A549 (cell line): Measurements from ENCODE around the gene RPL7A. TPM values are rescaled to one million over a fixed set of nuclear protein-coding genes. Genes with fewer than 3 reads are reported as not detected.

Experiments
- ATAC-seq, 2 experiments: fragments of 200-7000 bp in 1 of 2; fragments of >200 bp in 1 of 2; cut with Nextera tagmentation in 1 of 2; cut with Tn5 transposase in 1 of 2; 3 replicates each; pipeline versions ENCODE4 v1.8.0 to v1.9.1; 2018 to 2020; ENCODE audit warnings: mild to moderate bottlenecking in 1 of 2, moderate library complexity in 1 of 2
- CTCF ChIA-PET: fragments of 300-600 bp; sonication (Branson Sonifier 250); formaldehyde crosslinking; extraction: SDS; loops from one replicate; lab custom pipeline; 2021; ENCODE audit warnings: antibody characterized with exemption, inconsistent platforms; lab: Yijun Ruan, JAX
- POLR2A ChIA-PET: fragments of 350-600 bp; formaldehyde crosslinking; extraction: SDS; loops from one replicate; lab custom pipeline; 2021; ENCODE audit warnings: antibody characterized with exemption, inconsistent platforms; lab: Yijun Ruan, JAX
- DNase-seq, 2 experiments: peaks; one replicate each; pipeline versions ENCODE4 v3.0.0 to v3.0.0-alpha.2; 2011 to 2016; ENCODE audit warnings: low read depth in 1 of 2, low spot score in 1 of 2
- FAIRE-seq: peaks from 2 replicates; lab custom pipeline; 2011; peaks lifted over from hg19 to GRCh38; lab: Jason Lieb, UNC
- H3K27ac ChIP-seq, 2 experiments: fragments of >200 bp; sonication (Bioruptor Twin); formaldehyde crosslinking; 3 replicates each; pipeline ENCODE4 v1.5.1; 2016 to 2017
- H3K4me1 ChIP-seq: fragments of >200 bp; sonication (Bioruptor Twin); formaldehyde crosslinking; 3 replicates; pipeline ENCODE4 v1.6.1; 2016
- H3K4me2 ChIP-seq: fragments of >200 bp; sonication (Bioruptor Twin); formaldehyde crosslinking; 3 replicates; pipeline ENCODE4 v1.6.1; 2016
- H3K4me3 ChIP-seq: fragments of >200 bp; sonication (Bioruptor Twin); formaldehyde crosslinking; 3 replicates; pipeline ENCODE4 v1.5.1; 2016
- H3K9me3 ChIP-seq: fragments of >200 bp; sonication (Bioruptor Twin); formaldehyde crosslinking; 3 replicates; pipeline ENCODE4 v1.6.1; 2016
- CEBPB ChIP-seq, 2 experiments: fragments of >200 bp in 1 of 2; sonication (Bioruptor Twin) in 1 of 2; formaldehyde crosslinking in 1 of 2; IDR thresholded peaks; 2 replicates each; pipeline ENCODE4 v1.6.1; 2012 to 2016
- CHD4 ChIP-seq: fragments of 200-600 bp; sonication (generic); IDR thresholded peaks from 2 replicates; pipeline ENCODE4 v1.6.1; 2016; ENCODE audit warnings: antibody characterized with exemption, mild to moderate bottlenecking, borderline replicate concordance
- CTCF ChIP-seq: fragments of >200 bp; sonication (Bioruptor Twin); formaldehyde crosslinking; IDR thresholded peaks from 3 replicates; pipeline ENCODE4 v1.5.1; 2016
- EHMT2 ChIP-seq: fragments of 200-600 bp; sonication (generic); IDR thresholded peaks from 2 replicates; pipeline ENCODE4 v1.6.1; 2016; ENCODE audit warnings: antibody characterized with exemption, low read depth, mild to moderate bottlenecking, moderate library complexity
- EP300 ChIP-seq, 2 experiments: fragments of >200 bp; sonication (Bioruptor Twin); formaldehyde crosslinking; IDR thresholded peaks; 2 replicates in 1 of 2; 3 replicates in 1 of 2; pipeline ENCODE4 v1.6.1; 2016 to 2017
- FOSL2 ChIP-seq, 2 experiments: fragments of 450-650 bp in 1 of 2; fragments of >200 bp in 1 of 2; sonication (Bioruptor Twin) in 1 of 2; formaldehyde crosslinking; IDR thresholded peaks; 2 replicates each; pipeline versions ENCODE4 v1.5.0 to v1.6.1; 2016 to 2020; ENCODE audit warnings: mild to moderate bottlenecking in 1 of 2, moderate library complexity in 1 of 2
- GATA3 ChIP-seq: IDR thresholded peaks from 2 replicates; pipeline ENCODE4 v1.6.1; 2012; ENCODE audit warnings: borderline replicate concordance
- HDAC2 ChIP-seq: fragments of 200-600 bp; sonication (generic); IDR thresholded peaks from 2 replicates; pipeline ENCODE4 v1.6.1; 2016
- HOXA7 ChIP-seq: fragments of 250-450 bp; sonication (Bioruptor Pico); IDR thresholded peaks from 2 replicates; pipeline ENCODE4 v1.5.0; 2020; ENCODE audit warnings: mild to moderate bottlenecking, moderate library complexity
- MAZ ChIP-seq: fragments of 150-350 bp; IDR thresholded peaks from 2 replicates; pipeline ENCODE4 v1.6.1; 2014; ENCODE audit warnings: antibody characterized with exemption, low read depth, low read length, borderline replicate concordance
- NFE2L2 ChIP-seq: fragments of 150-350 bp; conservative IDR thresholded peaks from 2 replicates; pipeline ENCODE4 v1.6.1; 2014; ENCODE audit warnings: low read length
- NPAS2 ChIP-seq: fragments of 250-450 bp; sonication (Bioruptor Pico); IDR thresholded peaks from 2 replicates; pipeline ENCODE4 v1.8.0; 2022; ENCODE audit warnings: mild to moderate bottlenecking, moderate library complexity, borderline replicate concordance
- NR3C1 ChIP-seq: fragments of >200 bp; sonication (Bioruptor Twin); formaldehyde crosslinking; IDR thresholded peaks from 3 replicates; pipeline ENCODE4 v1.6.1; 2017
- RAD21 ChIP-seq, 2 experiments: fragments of >200 bp in 1 of 2; sonication (Bioruptor Twin) in 1 of 2; formaldehyde crosslinking in 1 of 2; IDR thresholded peaks in 1 of 2; conservative IDR thresholded peaks in 1 of 2; 2 replicates in 1 of 2; 3 replicates in 1 of 2; pipeline ENCODE4 v1.6.1; 2012 to 2018; ENCODE audit warnings: inconsistent platforms in 1 of 2
- RFX5 ChIP-seq: fragments of 450-650 bp; IDR thresholded peaks from 2 replicates; pipeline ENCODE4 v1.7.1; 2014; ENCODE audit warnings: antibody characterized with exemption, mild to moderate bottlenecking, moderate library complexity
- TFCP2L1 ChIP-seq: fragments of 250-450 bp; sonication (Bioruptor Pico); IDR thresholded peaks from 2 replicates; pipeline ENCODE4 v1.5.0; 2021; ENCODE audit warnings: mild to moderate bottlenecking
- TP53 ChIP-seq: fragments of 250-450 bp; sonication (Bioruptor Pico); IDR thresholded peaks from 2 replicates; pipeline ENCODE4 v1.5.0; 2021; ENCODE audit warnings: mild to moderate bottlenecking, moderate library complexity
- USF2 ChIP-seq: fragments of 450-650 bp; IDR thresholded peaks from 2 replicates; pipeline ENCODE4 v1.6.1; 2014; ENCODE audit warnings: antibody characterized with exemption
- ZC3H11A ChIP-seq: fragments of 450-650 bp; IDR thresholded peaks from 2 replicates; pipeline ENCODE4 v1.6.1; 2014; ENCODE audit warnings: antibody characterized with exemption, mild to moderate bottlenecking
- ZFP36 ChIP-seq: fragments of 450-650 bp; IDR thresholded peaks from 2 replicates; pipeline ENCODE4 v1.6.1; 2014; ENCODE audit warnings: borderline replicate concordance; ENCODE audit not compliant: partially characterized antibody
- WGBS: methylation state at CpG from one replicate; pipeline ENCODE4 v1.1.6; 2017; ENCODE audit errors: missing lambda C conversion rate; 5-methylcytosine and 5-hydroxymethylcytosine counted together
- polyA plus RNA-seq, 4 experiments: library from polyadenylated mRNA; depleted of rRNA in 3 of 4; stranded (reverse); fragments of >200 nt; fragmentation: RNase III in 1 of 4; extraction: RNeasy Plus Mini Kit Qiagen cat#74134 plus additional on column Dnase treatment in 1 of 4; gene quantifications; 2 replicates in 3 of 4; 3 replicates in 1 of 4; pipeline ENCODE4 v1.2.3, GENCODE V29; 2011 to 2017
- TF ChIP-seq, protein P1 (sequence below): fragments of >200 bp; sonication (Bioruptor Twin); formaldehyde crosslinking; IDR thresholded peaks from 3 replicates; pipeline ENCODE4 v1.6.1; 2016
- TF ChIP-seq, protein P2 (sequence below): IDR thresholded peaks from 2 replicates; pipeline ENCODE4 v1.6.1; 2012; ENCODE audit warnings: low read depth, borderline replicate concordance
- TF ChIP-seq, protein P3 (sequence below): fragments of 250-450 bp; sonication (Bioruptor Pico); IDR thresholded peaks from 2 replicates; pipeline ENCODE4 v1.5.0; 2021; ENCODE audit warnings: mild to moderate bottlenecking, moderate library complexity, borderline replicate concordance

The RPL7A gene
- polyA plus RNA-seq, 2 of the 4 experiments (the other 2 are of a cell fraction), result 2,218 to 2,608 TPM

DNA sequence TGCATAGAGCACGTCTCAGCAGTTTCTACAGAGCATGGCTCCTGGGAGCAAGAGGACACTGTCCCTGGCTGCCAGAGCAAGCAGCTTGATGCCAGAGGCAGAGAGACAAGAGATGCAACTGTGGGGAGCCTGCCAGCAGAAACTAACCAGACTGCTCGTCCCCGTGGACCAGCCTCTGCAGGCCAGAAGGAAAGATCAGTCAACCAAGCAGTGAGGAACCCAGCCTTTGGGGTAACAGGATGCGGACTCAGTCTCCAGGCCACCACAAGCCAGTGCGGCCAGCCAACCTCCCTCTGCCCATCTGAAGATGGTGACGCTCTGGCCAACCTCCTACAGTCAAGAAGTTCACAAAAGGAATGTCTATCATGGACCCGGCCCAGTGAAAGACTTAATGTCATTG, 24.1 kb downstream of the RPL7A start:
- Histone ChIP-seq H3K9me3 (no peaks in the 10 kb centered on the region), H3K4me1 (peaks cover 21% of the 10 kb centered on the region; the same call in 2 of the 3 replicates)
- no peak for DNase-seq
- ChIA-PET POLR2A (interaction anchor here (0.6 kb wide), 1 partner anchor 13 kb away, joined by 3 read pairs; no protein-coding TSS in a partner anchor), CTCF (interaction anchor here (0.8 to 5.6 kb wide), 5 partner anchors 8 to 115 kb away, joined by 3 to 27 read pairs (median 3); no protein-coding TSS in a partner anchor)
- 94% methylated on average over 7 of the region's 7 CpGs for WGBS
- TF ChIP-seq NR3C1, result no peak
- TF ChIP-seq USF2, result no peak
- TF ChIP-seq, protein P1, sequence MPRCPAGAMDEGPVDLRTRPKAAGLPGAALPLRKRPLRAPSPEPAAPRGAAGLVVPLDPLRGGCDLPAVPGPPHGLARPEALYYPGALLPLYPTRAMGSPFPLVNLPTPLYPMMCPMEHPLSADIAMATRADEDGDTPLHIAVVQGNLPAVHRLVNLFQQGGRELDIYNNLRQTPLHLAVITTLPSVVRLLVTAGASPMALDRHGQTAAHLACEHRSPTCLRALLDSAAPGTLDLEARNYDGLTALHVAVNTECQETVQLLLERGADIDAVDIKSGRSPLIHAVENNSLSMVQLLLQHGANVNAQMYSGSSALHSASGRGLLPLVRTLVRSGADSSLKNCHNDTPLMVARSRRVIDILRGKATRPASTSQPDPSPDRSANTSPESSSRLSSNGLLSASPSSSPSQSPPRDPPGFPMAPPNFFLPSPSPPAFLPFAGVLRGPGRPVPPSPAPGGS, result no peak
- no peak for TF ChIP-seq ZFP36
- no peak for TF ChIP-seq ZC3H11A
- TF ChIP-seq MAZ, result no peak
- TF ChIP-seq TFCP2L1 (CRISPR knock-in tag), result no peak
- TF ChIP-seq RFX5, result no peak
- no peak for TF ChIP-seq NFE2L2
- TF ChIP-seq NPAS2 (CRISPR knock-in tag), result no peak
- TF ChIP-seq CEBPB (IDR thresholded peaks at IDR 0.05), result no peak
- TF ChIP-seq HOXA7 (CRISPR knock-in tag), result no peak
- TF ChIP-seq GATA3, result no peak
- TF ChIP-seq HDAC2, result no peak
- TF ChIP-seq, protein P2, sequence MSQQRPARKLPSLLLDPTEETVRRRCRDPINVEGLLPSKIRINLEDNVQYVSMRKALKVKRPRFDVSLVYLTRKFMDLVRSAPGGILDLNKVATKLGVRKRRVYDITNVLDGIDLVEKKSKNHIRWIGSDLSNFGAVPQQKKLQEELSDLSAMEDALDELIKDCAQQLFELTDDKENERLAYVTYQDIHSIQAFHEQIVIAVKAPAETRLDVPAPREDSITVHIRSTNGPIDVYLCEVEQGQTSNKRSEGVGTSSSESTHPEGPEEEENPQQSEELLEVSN, result no peak
- no peak for TF ChIP-seq EP300 (IDR thresholded peaks at IDR 0.05)
- TF ChIP-seq CHD4, result no peak
- no peak for TF ChIP-seq TP53 (CRISPR knock-in tag)
- TF ChIP-seq, all 56 proteins: peak for 0
- Histone ChIP-seq H3K4me2 (no peak overlapping the region), H3K4me3 (no peak overlapping the region), H3K27ac (no peak overlapping the region)
- FAIRE-seq, result no peak
- no peak for ATAC-seq

DNA sequence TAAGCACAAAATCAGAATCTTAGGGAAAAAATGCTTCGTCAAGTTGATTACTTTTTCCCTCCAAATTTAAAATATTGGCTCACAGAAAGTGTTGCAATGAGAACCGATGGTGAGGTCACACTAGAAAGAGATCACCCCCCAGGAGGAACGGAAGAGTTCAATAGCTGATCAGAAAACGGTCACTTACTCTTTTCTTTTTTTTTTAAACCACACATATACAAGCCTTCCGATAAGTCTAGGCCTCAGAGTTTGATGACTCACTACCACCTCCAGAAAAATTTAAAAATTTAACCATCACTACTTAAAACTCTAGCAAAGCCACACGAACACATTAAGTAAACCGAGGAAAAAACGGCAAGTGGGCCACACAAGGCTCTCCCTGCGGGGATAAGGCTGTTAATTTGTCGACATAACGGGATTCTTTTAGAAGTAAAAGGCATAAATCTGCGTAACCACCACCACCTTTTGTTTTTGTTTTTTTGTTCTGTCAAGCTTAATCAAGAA, 26.6 kb downstream of the RPL7A start:
- CTCF ChIA-PET, result interaction anchor here (0.6 to 1.7 kb wide), 7 partner anchors 8 to 620 kb away, joined by 3 to 9 read pairs (median 4); no protein-coding TSS in a partner anchor
- H3K4me1 ChIP-seq, result peaks cover 25% of the 10 kb centered on the region
- POLR2A ChIA-PET, result interaction anchor here (1.4 kb wide), 1 partner anchor 27 kb away, joined by 7 read pairs; the partner anchor contains the start of genes MED22 and RPL7A
- DNase-seq, result no peak
- no peak for TF ChIP-seq FOSL2 (IDR thresholded peaks at IDR 0.05)
- peak; percentile 45; the same call in 1 of the 2 replicates for TF ChIP-seq FOSL2 (CRISPR knock-in tag; IDR thresholded peaks at IDR 0.05)
- no peak for TF ChIP-seq RAD21 (conservative IDR thresholded peaks at IDR 0.05 in 1 of 2, IDR thresholded peaks at IDR 0.05 in 1 of 2)
- FAIRE-seq, result no peak
- peak overlapping the region; percentile 93 for H3K4me2 ChIP-seq
- ATAC-seq, result no peak
- no peaks in the 10 kb centered on the region for H3K9me3 ChIP-seq
- WGBS, result 12% methylated on average over 12 of the region's 12 CpGs
- peak overlapping the region; percentile 100 for H3K4me3 ChIP-seq
- H3K27ac ChIP-seq, result peak overlapping the region; percentile 97 to 99

GRCh38 chr9:133375116-133375723, 27.2 kb downstream of the RPL7A start:
- peak overlapping the region; percentile 97 to 99 for H3K27ac ChIP-seq
- H3K9me3 ChIP-seq, result no peaks in the 10 kb centered on the region
- peak overlapping the region; percentile 93 for H3K4me2 ChIP-seq
- H3K4me3 ChIP-seq, result peak overlapping the region; percentile 100
- ChIA-PET CTCF (interaction anchor here (1.5 to 1.7 kb wide), 4 partner anchors 9 to 620 kb away, joined by 4 to 9 read pairs (median 6); no protein-coding TSS in a partner anchor), POLR2A (interaction anchor here (1.4 kb wide), 1 partner anchor 27 kb away, joined by 7 read pairs; the partner anchor contains the start of genes MED22 and RPL7A)
- no peak for TF ChIP-seq CEBPB (IDR thresholded peaks at IDR 0.05)
- TF ChIP-seq EHMT2, result no peak
- TF ChIP-seq, protein P3, sequence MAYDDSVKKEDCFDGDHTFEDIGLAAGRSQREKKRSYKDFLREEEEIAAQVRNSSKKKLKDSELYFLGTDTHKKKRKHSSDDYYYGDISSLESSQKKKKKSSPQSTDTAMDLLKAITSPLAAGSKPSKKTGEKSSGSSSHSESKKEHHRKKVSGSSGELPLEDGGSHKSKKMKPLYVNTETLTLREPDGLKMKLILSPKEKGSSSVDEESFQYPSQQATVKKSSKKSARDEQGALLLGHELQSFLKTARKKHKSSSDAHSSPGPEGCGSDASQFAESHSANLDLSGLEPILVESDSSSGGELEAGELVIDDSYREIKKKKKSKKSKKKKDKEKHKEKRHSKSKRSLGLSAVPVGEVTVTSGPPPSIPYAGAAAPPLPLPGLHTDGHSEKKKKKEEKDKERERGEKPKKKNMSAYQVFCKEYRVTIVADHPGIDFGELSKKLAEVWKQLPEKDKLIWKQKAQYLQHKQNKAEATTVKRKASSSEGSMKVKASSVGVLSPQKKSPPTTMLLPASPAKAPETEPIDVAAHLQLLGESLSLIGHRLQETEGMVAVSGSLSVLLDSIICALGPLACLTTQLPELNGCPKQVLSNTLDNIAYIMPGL (CRISPR knock-in tag), result no peak
- TF ChIP-seq CTCF, result peak; percentile 45
- TF ChIP-seq TFCP2L1 (CRISPR knock-in tag), result no peak
- DNase-seq, result peak; percentile 47 to 71
- peak; percentile 35 to 43 for ATAC-seq
- WGBS, result under 1% methylated on average over 15 of the region's 39 CpGs
- H3K4me1 ChIP-seq, result peaks cover 23% of the 10 kb centered on the region
- no peak for FAIRE-seq
